GM18507 (cell line): ENCODE measurements around the gene SLK.

Source experiments
- DNase-seq: peaks from one replicate; pipeline ENCODE4 v3.0.0; 2011; ENCODE audit warnings: low read depth; ENCODE audit not compliant: insufficient read length; ENCODE audit errors: extremely low spot score
- FAIRE-seq: peaks from 2 replicates; lab custom pipeline; 2011; peaks lifted over from hg19 to GRCh38; lab: Jason Lieb, UNC

Gene SLK

DNA sequence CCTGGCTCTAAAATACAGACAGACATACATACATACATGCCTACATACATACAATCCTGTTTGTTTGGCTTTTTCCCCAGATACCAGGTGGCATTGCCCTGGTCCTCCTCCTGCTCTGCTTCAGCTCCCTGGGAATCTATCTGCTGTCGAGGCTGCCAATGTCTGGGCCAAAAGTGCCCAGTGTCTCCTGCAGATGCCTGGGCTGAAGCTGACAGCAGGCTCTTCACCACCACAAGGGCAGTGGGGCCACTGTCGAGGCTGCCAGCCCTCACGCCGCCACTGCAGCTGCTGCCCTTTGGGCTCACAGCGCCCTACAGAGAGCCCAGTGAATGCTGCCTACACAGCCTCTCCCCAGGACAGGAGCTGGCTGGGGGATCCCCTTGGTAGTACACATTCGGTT is 30.9 kb upstream of the SLK start:
- DNase-seq (no peak), FAIRE-seq (no peak)

DNA sequence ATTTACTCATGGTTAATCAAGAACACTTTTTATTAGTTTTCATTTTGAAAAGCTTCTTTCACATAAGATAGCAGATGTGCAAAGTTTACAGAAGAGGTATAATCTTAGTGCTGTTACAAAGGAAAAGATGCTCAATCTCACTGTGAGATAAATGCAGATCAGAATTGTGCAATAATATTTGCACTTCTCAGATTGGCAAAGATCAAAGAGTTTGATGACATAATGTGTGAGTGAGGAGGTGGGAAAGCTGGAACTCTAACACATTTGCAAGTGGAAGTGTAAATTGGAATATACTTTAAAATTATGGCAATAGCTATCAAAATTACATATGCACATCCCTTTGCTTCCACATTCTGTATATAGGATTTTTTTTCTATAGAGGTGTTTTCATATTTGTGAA is 27.4 kb upstream of the SLK start:
- FAIRE-seq (no peak), DNase-seq (no peak)

DNA sequence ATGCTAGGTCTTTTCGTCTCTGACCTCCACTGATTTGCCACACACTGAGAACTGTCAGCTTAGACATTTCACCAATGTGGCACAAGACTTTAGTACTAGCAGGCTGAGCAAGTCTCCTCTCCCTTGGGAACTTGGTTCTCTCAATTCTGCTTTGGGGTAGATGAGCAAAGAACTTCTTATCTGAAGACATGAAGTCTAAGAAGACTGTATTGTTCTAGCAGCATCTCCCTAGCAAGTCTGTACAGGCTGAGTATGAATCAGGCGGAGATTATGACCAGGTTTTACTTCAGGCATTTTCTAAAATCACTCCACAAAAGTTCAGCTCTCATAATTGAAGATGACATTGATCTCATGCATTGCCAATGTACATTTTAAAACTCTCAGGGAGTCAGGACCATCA is 25.1 kb upstream of the SLK start:
- no peak for DNase-seq
- no peak for FAIRE-seq

DNA sequence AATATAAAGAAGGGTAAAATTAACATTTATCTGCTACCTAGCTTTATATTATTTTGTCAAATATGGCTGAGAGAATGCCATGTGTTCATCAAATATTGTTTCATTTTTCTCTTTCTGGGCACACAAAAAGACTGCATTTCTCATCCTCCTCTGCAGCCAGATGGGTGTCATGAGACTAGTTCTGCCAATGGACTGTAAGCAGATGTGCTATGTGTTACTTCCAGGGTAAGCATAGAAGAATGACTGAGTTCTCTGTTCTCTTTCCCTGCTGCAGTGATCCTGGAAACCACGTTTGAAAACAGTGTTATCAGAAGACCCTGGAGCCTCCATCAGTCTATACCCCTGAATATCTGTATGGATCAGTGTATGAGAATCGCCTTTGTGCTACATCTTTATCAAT is 24.1 kb upstream of the SLK start:
- DNase-seq (no peak), FAIRE-seq (no peak)

DNA sequence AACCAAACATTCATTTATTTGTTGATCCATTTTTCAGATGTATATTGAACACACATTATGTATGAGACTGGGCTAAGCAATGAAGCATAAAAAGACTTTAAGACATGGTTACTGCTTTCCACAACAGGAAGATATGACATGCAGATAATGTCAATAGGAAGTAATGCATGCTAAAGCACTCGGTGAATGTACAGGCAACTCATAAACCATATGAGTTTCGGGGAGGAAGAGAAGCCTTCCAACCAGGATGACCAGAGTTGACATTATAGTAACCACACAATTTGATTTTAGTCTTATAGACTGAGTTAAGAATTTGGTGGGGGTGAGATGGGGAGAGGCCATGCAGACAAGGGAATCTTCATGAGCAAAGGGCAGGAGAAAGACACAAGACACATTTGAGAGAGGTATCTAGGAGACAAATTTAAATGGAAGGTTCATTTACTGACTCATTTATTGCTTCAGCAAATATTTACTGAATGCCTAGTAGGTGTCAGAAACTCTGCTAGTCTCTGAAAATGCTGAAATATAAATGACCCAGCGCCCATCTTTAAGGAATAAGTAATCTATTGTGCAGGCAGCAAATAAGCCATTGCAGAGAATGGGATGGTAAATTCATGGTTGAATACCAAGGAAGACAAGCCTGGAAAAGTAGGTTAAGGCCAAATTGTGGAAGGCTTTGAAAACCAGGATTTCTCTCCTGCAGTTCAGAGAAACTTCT is 19.0 kb upstream of the SLK start:
- peak; percentile 15 for FAIRE-seq
- no peak for DNase-seq

DNA sequence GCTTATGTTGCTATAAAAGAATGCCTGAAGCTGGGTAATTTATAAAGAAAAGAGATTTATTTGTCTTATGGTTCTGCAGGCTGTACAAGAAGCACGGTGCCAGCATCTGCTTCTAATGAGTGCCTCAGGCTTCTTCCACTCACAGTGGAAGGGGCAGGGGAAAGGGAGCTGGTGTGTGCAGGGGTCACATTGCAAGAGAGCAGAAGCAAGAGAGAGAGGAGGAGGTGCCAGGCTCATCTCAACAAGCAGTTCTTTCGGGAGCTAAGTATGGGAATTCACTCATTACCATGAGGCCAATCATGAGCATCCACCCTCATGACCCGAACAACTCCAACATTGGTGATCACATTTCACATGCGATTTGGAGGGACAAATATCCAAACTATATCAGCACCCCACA is 17.2 kb upstream of the SLK start:
- FAIRE-seq: no peak
- DNase-seq: no peak

DNA sequence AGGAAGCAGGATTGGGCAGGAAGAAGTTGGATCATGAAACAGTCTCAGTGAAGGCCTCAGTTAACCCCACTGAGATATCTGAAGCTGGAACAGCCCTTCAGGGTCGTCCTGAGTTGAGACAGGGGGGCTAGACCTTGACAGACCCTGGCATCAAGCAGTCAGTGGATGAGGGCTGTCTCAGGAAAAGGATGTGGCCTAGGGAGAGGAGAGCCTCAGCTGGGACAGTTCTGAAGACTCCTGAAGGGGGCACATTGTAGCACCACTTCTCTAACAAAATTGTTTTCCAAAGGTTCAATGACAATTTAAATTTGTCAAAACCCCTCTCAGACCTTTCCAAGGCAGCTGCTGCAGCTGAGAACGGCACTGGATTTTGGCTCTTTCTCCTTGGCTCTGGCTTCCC is 15.8 kb upstream of the SLK start:
- DNase-seq (no peak), FAIRE-seq (no peak)

DNA sequence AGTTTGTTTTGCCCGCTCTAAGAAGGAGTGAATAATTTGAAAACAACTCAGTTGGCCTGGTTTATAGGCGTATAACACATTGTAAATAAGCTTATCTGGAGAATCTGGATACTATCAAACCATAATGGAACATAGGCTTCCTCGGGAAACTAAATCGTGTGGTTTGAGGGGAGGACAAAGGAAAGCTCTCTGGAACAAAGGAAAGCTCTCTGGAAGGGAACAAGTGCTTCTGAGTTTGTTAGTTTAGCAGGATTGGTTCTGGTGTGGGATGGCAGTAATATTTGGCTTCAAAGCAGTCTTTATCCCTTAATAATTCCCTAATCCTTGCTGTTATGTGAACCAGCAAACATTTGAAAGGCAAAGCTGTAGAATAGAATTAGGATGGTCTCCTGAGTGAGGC is 15.0 kb upstream of the SLK start:
- FAIRE-seq (no peak), DNase-seq (no peak)

DNA sequence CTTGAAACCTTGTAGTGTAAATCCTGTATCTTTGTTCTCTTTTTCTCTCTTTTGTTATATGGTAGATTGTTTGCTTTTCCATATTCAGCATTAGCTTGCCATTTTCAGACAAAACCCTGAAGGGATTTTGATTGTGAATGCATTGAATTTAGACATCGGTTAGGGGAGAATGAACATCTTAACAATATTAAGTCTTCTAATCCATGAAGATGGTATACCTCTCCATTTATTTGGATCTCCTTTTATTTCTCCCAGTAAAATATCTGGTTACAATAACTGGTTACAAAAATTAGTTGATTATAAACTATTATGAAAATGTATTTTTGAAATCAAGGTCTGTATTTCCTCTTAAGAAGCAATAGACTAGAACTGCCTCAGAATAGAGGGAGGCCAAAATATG is 12.4 kb upstream of the SLK start:
- no peak for FAIRE-seq
- DNase-seq: no peak

DNA sequence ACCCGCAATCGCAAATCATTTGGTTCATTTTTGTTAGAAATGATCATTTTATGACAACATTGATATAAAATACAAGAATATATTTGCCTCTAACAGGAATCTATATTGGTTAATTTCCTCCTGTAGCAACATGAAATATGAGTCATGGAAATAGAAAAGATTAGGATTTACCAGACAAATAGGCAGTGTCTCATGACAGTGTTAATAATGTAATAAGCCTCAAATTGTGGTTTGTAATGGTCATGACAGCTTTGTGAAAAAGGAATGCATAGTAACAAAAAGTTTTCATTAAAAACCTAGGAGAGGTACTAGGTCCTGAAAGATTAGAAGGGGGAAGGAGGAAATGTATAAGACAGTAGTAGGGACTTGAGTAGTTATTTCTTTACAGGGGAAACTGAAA is 7.9 kb upstream of the SLK start:
- no peak for FAIRE-seq

DNA sequence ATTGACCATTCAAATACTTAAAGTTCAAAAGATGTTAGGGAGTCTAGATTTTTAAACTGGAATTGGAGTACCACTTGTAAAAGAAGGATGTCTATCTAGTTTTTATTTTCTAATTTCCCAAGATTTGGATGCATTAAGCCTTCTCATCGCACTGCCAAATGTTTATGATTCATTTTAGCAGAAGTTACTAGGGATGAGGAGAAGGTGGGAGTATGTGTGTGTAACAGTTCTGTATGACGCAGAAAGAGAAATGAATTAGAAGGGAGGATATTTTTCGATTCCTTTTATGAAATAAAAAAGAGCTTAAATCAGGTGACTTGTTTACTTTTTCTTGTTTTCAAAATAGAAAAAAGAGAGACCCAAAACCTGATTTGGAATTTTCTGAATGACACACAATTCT is 6.8 kb upstream of the SLK start:
- FAIRE-seq: no peak
- no peak for DNase-seq

More for the DNA sequence above, 7.9 kb upstream of the SLK start:
- DNase-seq: no peak

DNA sequence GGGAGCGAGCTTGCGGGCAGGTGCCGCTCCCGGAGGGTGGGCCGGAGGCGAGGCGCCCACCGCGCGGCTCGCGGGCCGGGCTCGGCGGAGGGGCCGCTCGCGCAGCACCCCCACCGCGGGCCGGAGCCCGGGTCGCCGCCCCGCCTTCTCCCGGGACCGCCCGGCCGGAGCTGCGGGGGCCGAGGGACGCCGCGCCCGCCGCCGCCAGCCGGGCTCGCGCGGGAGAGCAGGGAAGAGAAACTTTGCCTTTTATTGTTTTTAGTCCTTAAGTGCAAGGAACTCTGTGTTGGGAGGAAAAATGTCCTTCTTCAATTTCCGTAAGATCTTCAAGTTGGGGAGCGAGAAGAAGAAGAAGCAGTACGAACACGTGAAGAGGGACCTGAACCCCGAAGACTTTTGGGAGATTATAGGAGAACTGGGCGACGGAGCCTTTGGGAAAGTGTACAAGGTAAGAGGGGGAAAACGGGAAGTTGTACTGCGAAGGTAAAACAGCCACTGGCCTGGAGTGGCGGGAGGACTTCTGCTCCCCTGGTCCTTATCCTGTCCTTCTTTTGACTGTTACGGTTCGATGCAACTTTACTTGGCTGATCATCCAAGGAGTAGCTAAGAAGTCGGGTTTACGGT is 620 bp downstream of the SLK start:
- FAIRE-seq (peak; percentile 73), DNase-seq (no peak)

DNA sequence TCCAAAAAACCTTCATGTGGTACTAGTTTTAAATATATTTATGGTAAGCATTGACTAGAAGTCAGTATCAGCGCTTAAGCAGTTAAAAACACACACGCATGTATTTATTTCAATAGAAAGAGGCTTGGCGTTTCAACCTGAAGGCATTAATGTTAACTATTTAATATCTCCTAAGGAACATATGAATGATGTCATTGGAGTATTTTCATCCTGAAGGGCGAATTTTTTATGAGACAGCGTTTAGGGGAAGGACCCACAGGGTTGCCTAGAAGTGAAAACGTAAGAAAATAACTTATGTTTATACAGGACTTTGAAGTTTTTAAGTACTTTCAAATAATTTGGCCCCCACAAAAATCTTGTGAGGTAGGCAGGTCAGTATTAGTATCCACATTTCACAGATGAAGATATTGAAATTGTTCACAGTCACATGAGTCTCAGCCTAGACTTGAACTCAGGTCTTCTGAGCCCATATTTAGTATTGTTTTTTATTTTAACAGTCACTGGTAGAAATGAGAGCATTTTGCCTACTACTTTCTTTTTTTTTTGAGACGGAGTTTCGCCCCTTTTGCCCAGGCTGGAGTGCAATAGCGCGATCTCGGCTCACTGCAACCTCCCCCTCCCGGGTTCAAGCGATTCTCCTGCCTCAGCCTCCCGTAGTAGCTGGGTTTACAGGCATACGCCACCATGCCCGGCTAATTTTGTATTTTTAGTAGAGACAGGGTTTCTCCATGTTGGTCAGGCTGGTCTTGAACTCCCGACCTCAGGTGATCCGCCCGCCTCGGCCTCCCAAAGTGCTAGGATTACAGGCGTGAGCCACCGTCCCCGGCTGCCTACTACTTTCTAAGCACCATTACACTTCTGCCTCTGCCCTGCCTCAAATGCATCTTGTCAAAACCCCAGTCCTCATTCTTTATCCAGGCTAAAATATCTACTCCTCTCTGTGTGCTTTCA is 1.8 kb downstream of the SLK start:
- no peak for FAIRE-seq

DNA sequence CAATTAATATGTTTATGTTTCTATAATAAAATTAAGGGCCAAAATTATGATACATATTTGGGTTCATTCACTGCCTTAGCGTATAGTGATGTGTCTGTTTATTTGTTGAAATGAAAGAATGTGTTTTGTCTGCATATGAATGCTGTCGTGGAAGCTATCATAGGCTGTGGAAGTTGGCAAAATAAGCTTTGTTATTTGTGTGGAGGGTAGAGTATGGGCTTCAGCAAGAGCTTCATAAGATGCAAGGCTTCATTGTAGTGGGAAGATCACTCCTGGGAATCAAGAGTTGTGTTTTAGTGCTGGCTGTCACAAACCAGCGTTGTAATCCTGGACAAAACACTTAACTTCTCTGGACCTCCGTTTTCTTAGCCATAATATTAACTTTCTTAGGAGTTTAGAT is 2.5 kb downstream of the SLK start:
- no peak for FAIRE-seq
- no peak for DNase-seq

More for the DNA sequence above, 1.8 kb downstream of the SLK start:
- no peak for DNase-seq

DNA sequence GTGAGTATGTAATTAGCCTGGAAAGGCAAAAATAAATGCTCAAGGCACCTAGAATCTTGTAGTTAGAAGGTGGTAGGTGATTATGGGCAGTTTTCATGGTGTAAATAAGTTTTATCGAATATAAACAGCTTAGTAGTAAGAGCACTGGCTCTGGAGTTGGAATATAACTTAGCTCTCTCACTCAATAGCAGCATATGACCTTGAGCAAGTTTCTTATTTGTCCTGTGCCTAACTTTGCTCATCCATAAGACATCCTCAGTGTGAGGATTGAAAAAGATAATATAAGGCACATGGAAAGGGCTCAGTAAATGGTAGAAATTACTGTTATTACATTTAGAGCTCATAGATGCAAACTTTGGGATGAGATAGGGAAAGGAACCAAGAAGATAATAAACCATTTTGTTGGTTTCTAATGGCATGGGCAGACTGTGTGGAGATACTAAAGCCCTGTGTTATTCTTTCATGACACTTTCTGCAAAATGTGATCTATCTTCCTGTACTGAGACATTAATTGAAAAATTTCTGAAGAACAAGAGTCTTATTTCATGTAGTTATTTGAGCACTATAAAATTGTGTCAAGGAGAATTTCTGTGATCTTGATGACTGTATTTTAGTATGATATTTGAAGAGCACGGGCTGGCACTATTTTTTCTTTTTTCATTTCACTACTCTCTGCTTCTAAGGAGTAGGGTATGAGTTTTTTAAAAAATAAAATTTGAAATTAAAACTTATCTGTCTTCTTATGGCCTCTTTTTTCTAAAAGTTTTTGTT is 3.1 kb downstream of the SLK start:
- DNase-seq: no peak
- FAIRE-seq: no peak

DNA sequence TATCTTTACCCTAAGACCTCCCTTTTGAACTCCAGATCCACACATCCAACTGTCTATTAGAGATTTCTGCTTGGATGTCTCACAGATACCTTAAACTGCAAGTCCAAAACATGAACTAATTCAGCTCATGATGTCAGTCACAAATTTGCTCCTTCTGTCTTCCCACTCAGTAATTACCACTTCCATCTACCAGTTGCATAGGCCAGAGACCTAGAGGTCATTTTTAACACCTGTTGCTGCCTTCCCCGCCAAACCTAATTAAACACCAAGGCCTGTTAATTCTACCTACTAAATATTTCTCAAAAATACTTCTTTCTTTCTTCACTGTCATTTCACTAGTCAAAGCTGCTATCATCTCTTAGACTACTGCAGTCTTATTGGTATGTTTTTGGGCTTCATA is 8.2 kb downstream of the SLK start:
- FAIRE-seq: no peak

DNA sequence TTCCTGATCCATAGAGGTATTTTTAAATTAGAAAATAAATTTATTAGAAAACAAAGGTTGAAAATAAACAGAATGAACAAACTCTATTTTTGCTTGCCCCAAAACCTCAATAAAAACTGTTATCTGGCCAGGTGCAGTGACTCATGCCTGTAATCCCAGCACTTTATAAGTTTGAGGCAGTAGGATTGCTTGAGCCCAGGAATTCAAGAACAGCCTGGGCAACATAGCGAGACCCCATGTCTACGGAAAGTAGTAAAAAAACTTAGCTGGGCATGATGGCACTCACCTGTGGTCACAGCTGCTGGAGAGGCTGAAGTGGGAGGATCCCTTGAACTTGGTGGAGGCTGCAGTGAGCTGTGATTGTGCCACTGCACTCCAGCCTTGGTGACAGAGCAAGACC is 10.3 kb downstream of the SLK start:
- no peak for FAIRE-seq
- DNase-seq: no peak

More for the DNA sequence above, 8.2 kb downstream of the SLK start:
- DNase-seq: no peak

DNA sequence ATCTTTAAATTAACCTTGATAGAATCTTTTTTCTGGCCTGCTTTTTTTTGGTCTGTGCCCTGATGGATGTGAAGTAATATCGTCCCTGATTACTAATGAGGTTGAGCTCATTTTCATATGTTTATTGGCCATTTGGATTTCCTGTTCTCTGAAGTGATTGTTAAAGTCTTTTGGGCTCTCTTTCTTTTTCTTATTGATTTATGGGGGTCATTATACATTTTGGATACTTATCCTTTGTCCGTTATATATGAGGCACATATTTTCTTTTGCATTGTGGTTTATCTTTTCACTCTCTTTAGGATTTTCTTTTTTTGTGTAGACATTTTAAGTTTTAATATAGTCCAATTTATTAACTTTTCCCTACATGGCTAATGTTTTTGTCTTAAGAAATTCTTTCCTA is 12.6 kb downstream of the SLK start:
- no peak for DNase-seq
- no peak for FAIRE-seq

DNA sequence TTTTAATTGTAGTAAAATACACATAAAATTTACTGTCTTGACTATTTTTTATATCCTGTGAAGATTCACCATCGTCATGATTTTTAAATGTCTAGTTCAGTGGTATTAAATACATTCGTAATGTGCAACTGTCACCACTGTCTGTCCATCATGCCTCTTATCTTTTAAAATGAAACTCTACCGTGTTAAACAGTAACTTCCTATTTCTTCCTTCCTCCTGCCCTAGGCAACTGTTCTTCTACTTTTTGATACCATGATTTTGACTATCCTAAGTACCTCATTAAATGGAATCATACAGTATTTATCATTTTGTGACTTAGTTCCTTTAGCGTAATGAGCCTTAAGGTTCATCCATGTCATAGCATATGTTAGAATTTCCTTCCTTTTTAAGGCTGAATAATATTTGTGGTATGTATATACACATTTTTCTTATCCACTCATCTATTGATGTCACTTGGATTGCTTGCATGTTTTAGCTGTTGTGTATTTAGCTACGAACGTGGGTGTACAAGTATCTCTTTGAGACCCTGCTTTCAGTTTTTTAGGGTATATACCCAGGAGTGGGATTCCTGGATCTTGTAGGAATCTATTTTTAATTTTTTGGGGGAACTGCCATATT is 13.5 kb downstream of the SLK start:
- FAIRE-seq: peak; percentile 51

More for the DNA sequence above, 13.5 kb downstream of the SLK start:
- DNase-seq: no peak
